Measurements from ENCODE around the gene STS. TPM values are rescaled to one million over a fixed set of nuclear protein-coding genes. Genes with fewer than 3 reads are reported as not detected.
A peak's percentile ranks its signal among the peaks of the same experiment; 100 is the strongest.

Gene STS
- total RNA-seq, 1 donor from 2014 or later = 6.9 TPM

GRCh38 chrX:7184816-7185215, 37.3 kb downstream of the STS start:
- no peak overlapping the region for H3K27ac Mint-ChIP-seq (ENCODE audit: unreplicated experiment)
- no peaks in the 10 kb centered on the region for H3K27me3 Mint-ChIP-seq (ENCODE audit: low read depth)
- H3K36me3 Mint-ChIP-seq (ENCODE audit: low read depth) = peaks cover 2% of the 10 kb centered on the region
- no peaks in the 10 kb centered on the region for H3K4me1 Mint-ChIP-seq
- no peak for DNase-seq (ENCODE audit: low read depth, low spot score)
- no peak overlapping the region for H3K4me3 Mint-ChIP-seq
- TF ChIP-seq CTCF (conservative IDR thresholded peaks at IDR 0.05) = no peak
- peaks cover 10% of the 10 kb centered on the region for H3K9me3 Mint-ChIP-seq

GRCh38 chrX:7188672-7189071, 41.2 kb downstream of the STS start:
- Mint-ChIP-seq H3K36me3 (ENCODE audit: low read depth) (peaks cover 2% of the 10 kb centered on the region), H3K27ac (ENCODE audit: unreplicated experiment) (no peak overlapping the region), H3K27me3 (ENCODE audit: low read depth) (no peaks in the 10 kb centered on the region), H3K9me3 (peaks cover 7% of the 10 kb centered on the region), H3K4me1 (peaks cover 13% of the 10 kb centered on the region), H3K4me3 (no peak overlapping the region)
- no peak for DNase-seq (ENCODE audit: low read depth, low spot score)
- TF ChIP-seq CTCF (conservative IDR thresholded peaks at IDR 0.05) = no peak

GRCh38 chrX:7190157-7190556, 42.6 kb downstream of the STS start:
- no peak overlapping the region for H3K27ac Mint-ChIP-seq (ENCODE audit: unreplicated experiment)
- H3K9me3 Mint-ChIP-seq = peaks cover 7% of the 10 kb centered on the region
- H3K27me3 Mint-ChIP-seq (ENCODE audit: low read depth) = no peaks in the 10 kb centered on the region
- no peak for TF ChIP-seq CTCF (conservative IDR thresholded peaks at IDR 0.05)
- H3K4me3 Mint-ChIP-seq = no peak overlapping the region
- DNase-seq (ENCODE audit: low read depth, low spot score) = no peak
- peaks cover 2% of the 10 kb centered on the region for H3K36me3 Mint-ChIP-seq (ENCODE audit: low read depth)
- H3K4me1 Mint-ChIP-seq = peaks cover 13% of the 10 kb centered on the region

- no peaks in the 10 kb centered on the region for H3K27me3 Mint-ChIP-seq (ENCODE audit: low read depth)
- H3K27ac Mint-ChIP-seq (ENCODE audit: unreplicated experiment) = no peak overlapping the region
- no peak overlapping the region for H3K4me3 Mint-ChIP-seq
- DNase-seq (ENCODE audit: low read depth, low spot score) = no peak
- H3K36me3 Mint-ChIP-seq (ENCODE audit: low read depth) = peaks cover 2% of the 10 kb centered on the region
- peak; percentile 35 for TF ChIP-seq CTCF (conservative IDR thresholded peaks at IDR 0.05)
- peaks cover 3% of the 10 kb centered on the region for H3K9me3 Mint-ChIP-seq
- peaks cover 13% of the 10 kb centered on the region for H3K4me1 Mint-ChIP-seq
Measured at GRCh38 chrX:7191681-7192110, 44.2 kb downstream of the STS start.

GRCh38 chrX:7192871-7193270, 45.4 kb downstream of the STS start:
- Mint-ChIP-seq H3K27ac (ENCODE audit: unreplicated experiment) (no peak overlapping the region), H3K4me1 (peaks cover 14% of the 10 kb centered on the region), H3K27me3 (ENCODE audit: low read depth) (no peaks in the 10 kb centered on the region), H3K4me3 (no peak overlapping the region), H3K9me3 (peaks cover 3% of the 10 kb centered on the region), H3K36me3 (ENCODE audit: low read depth) (peaks cover 2% of the 10 kb centered on the region)
- no peak for TF ChIP-seq CTCF (conservative IDR thresholded peaks at IDR 0.05)
- DNase-seq (ENCODE audit: low read depth, low spot score) = no peak

- Mint-ChIP-seq H3K36me3 (ENCODE audit: low read depth) (peaks cover 2% of the 10 kb centered on the region), H3K27ac (ENCODE audit: unreplicated experiment) (no peak overlapping the region), H3K27me3 (ENCODE audit: low read depth) (no peaks in the 10 kb centered on the region), H3K4me1 (peaks cover 17% of the 10 kb centered on the region), H3K9me3 (peaks cover 2% of the 10 kb centered on the region), H3K4me3 (no peak overlapping the region)
- TF ChIP-seq CTCF (conservative IDR thresholded peaks at IDR 0.05) = no peak
- DNase-seq (ENCODE audit: low read depth, low spot score) = no peak
Measured at GRCh38 chrX:7194606-7195005, 47.1 kb downstream of the STS start.
